ENCODE results near the gene CACUL1.
A peak's percentile ranks its signal among the peaks of the same experiment; 100 is the strongest.
"Not testable (repeated sequence)": the region's sequence is repeated elsewhere in the genome, so short reads cannot be mapped to it uniquely, and the experiment has no call there.

The CACUL1 gene

GRCh38 chr10:118745056-118745455, 9.7 kb downstream of the CACUL1 start:
- Histone ChIP-seq H3K27me3 (ENCODE audit: insufficient read depth, poor library complexity, severe bottlenecking) (no peaks in the 10 kb centered on the region), H3K36me3 (ENCODE audit: low read depth) (peaks cover 4% of the 10 kb centered on the region; the same call in 1 of the 2 replicates), H3K4me1 (ENCODE audit: insufficient read depth, poor library complexity, severe bottlenecking) (peaks cover 43% of the 10 kb centered on the region), H3K27ac (ENCODE audit: poor library complexity, severe bottlenecking) (peak overlapping the region; percentile 59), H3K4me3 (ENCODE audit: severe bottlenecking) (no peak overlapping the region), H3K9me3 (ENCODE audit: severe bottlenecking) (no peaks in the 10 kb centered on the region)
- TF ChIP-seq, protein P1, sequence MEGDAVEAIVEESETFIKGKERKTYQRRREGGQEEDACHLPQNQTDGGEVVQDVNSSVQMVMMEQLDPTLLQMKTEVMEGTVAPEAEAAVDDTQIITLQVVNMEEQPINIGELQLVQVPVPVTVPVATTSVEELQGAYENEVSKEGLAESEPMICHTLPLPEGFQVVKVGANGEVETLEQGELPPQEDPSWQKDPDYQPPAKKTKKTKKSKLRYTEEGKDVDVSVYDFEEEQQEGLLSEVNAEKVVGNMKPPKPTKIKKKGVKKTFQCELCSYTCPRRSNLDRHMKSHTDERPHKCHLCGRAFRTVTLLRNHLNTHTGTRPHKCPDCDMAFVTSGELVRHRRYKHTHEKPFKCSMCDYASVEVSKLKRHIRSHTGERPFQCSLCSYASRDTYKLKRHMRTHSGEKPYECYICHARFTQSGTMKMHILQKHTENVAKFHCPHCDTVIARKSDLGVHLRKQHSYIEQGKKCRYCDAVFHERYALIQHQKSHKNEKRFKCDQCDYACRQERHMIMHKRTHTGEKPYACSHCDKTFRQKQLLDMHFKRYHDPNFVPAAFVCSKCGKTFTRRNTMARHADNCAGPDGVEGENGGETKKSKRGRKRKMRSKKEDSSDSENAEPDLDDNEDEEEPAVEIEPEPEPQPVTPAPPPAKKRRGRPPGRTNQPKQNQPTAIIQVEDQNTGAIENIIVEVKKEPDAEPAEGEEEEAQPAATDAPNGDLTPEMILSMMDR (IDR thresholded peaks at IDR 0.05; ENCODE audit: poor library complexity, severe bottlenecking): no peak
- DNase-seq (ENCODE audit: low spot score): no peak
- peak; percentile 56 for ATAC-seq (ENCODE audit: low read depth)

DNA sequence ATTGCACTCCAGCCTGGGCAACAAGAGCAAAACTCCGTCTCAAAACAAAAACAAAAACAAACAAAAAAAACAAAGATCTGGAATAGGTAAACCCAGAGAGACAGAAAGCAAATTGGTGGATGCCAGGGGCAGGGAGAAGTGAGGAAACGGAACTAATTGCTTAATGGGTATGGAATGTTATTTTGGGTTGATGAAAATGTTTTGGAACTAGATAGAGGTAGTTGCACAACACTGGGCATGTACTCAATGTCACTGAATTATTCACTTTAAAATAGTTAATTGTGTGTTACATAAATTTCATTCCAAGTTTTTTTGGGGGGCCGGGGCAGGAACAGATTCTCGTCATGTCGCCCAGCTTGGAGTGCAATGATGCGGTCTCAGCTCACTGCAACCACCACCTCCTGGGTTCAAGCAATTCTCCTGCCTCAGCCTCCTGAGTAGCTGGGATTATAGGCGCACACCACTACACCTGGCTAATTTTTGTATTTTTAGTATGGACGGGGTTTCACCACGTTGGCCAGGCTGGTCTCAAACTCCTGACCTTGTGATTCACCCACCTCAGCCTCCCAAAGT, 10.3 kb downstream of the CACUL1 start:
- not testable (repeated sequence) for H3K4me3 ChIP-seq (ENCODE audit: severe bottlenecking); H3K27me3 ChIP-seq (ENCODE audit: insufficient read depth, poor library complexity, severe bottlenecking); H3K36me3 ChIP-seq (ENCODE audit: low read depth); DNase-seq (ENCODE audit: low spot score); ATAC-seq (ENCODE audit: low read depth); H3K9me3 ChIP-seq (ENCODE audit: severe bottlenecking)
- H3K4me1 ChIP-seq (ENCODE audit: insufficient read depth, poor library complexity, severe bottlenecking): peaks cover 43% of the 10 kb centered on the region
- peak overlapping the region; percentile 59 for H3K27ac ChIP-seq (ENCODE audit: poor library complexity, severe bottlenecking)

DNA sequence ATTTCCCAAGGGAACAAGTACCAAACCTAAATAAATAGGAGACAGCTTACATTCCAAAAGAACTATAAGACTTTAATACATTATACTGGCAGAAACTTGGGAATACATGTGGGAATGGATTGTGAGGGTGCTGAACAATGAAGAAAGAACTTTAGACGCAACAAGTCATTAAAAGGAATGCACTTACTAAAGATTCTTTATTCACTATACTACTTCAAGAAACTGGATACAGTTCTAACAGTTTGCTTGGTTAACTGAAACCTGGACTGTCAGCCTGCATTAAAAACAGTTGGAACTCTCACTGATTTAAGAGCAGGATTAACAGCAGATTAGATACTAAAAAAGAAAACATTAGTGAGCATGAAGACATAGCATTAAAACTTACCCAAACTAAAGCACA, 12.0 kb downstream of the CACUL1 start:
- Histone ChIP-seq H3K27me3 (ENCODE audit: insufficient read depth, poor library complexity, severe bottlenecking) (no peaks in the 10 kb centered on the region), H3K9me3 (ENCODE audit: severe bottlenecking) (no peaks in the 10 kb centered on the region), H3K4me1 (ENCODE audit: insufficient read depth, poor library complexity, severe bottlenecking) (peaks cover 43% of the 10 kb centered on the region), H3K36me3 (ENCODE audit: low read depth) (no peaks in the 10 kb centered on the region), H3K27ac (ENCODE audit: poor library complexity, severe bottlenecking) (peak overlapping the region; percentile 59), H3K4me3 (ENCODE audit: severe bottlenecking) (no peak overlapping the region)
- ATAC-seq (ENCODE audit: low read depth) (peak; percentile 26; the same call in 1 of the 3 replicates), DNase-seq (ENCODE audit: low spot score) (no peak)
- TF ChIP-seq, protein P1 (IDR thresholded peaks at IDR 0.05; ENCODE audit: poor library complexity, severe bottlenecking): no peak

GRCh38 chr10:118742032-118742431, 12.7 kb downstream of the CACUL1 start:
- no peaks in the 10 kb centered on the region for H3K27me3 ChIP-seq (ENCODE audit: insufficient read depth, poor library complexity, severe bottlenecking)
- H3K4me1 ChIP-seq (ENCODE audit: insufficient read depth, poor library complexity, severe bottlenecking): peaks cover 43% of the 10 kb centered on the region
- peak; percentile 69 for ATAC-seq (ENCODE audit: low read depth)

GRCh38 chr10:118738406-118738805, 16.4 kb downstream of the CACUL1 start:
- Histone ChIP-seq H3K4me3 (ENCODE audit: severe bottlenecking) (no peak overlapping the region), H3K36me3 (ENCODE audit: low read depth) (no peaks in the 10 kb centered on the region; the same call in 1 of the 2 replicates), H3K9me3 (ENCODE audit: severe bottlenecking) (no peaks in the 10 kb centered on the region), H3K27ac (ENCODE audit: poor library complexity, severe bottlenecking) (no peak overlapping the region), H3K27me3 (ENCODE audit: insufficient read depth, poor library complexity, severe bottlenecking) (no peaks in the 10 kb centered on the region), H3K4me1 (ENCODE audit: insufficient read depth, poor library complexity, severe bottlenecking) (peaks cover 29% of the 10 kb centered on the region)
- TF ChIP-seq, protein P1 (IDR thresholded peaks at IDR 0.05; ENCODE audit: poor library complexity, severe bottlenecking): no peak
- no peak for DNase-seq (ENCODE audit: low spot score)
- ATAC-seq (ENCODE audit: low read depth): no peak

More at GRCh38 chr10:118742032-118742431, 12.7 kb downstream of the CACUL1 start:
- TF ChIP-seq, protein P1 (IDR thresholded peaks at IDR 0.05; ENCODE audit: poor library complexity, severe bottlenecking): no peak
- Histone ChIP-seq H3K36me3 (ENCODE audit: low read depth) (no peaks in the 10 kb centered on the region), H3K9me3 (ENCODE audit: severe bottlenecking) (no peaks in the 10 kb centered on the region), H3K27ac (ENCODE audit: poor library complexity, severe bottlenecking) (peak overlapping the region; percentile 59), H3K4me3 (ENCODE audit: severe bottlenecking) (no peak overlapping the region)
- DNase-seq (ENCODE audit: low spot score): no peak
